Measurements from ENCODE around the gene APOH.
A peak's percentile ranks its signal among the peaks of the same experiment; 100 is the strongest.

APOH gene

GRCh38 chr17:66190738-66191592, 38.2 kb downstream of the APOH start:
- DNase-seq = no peak

DNA sequence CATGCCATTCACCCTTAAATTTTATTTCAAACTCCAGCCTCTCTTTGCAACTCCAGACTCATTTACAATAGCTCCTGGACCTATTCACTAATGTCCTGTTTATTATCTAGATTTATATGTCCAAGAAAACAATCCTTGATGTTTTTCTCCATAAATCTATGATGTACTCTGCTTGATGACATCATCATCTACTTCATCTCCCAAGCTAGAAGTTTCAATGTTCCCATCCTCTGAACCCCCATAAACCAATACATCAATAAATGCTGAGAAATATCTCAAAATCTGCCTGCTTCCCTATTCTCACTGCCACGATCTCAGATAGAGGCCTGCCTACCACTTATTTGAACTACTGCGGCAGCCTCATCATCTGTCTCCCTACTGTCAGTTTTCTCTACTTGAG, 41.5 kb downstream of the APOH start:
- DNase-seq = no peak

GRCh38 chr17:66185862-66186261, 43.4 kb downstream of the APOH start:
- DNase-seq = no peak

DNA sequence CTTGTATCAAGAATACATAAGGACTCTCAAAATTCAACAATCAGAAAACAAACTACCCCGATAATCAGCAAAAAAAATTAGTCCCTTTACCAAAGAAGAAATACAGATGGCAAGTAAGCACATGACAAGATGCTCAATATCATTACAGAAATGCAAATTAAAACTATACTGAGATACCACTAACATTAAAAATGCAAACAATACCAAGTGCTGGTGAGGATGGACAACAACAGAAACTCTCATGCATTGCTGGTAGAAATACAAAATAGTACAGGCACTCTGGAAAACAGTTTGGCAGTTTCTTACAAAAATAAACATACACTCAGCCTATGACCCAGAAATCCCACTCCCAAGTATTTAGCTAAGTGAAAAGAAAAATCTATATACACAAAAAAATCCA, 44.8 kb downstream of the APOH start:
- DNase-seq = no peak

- no peak for DNase-seq
Measured at GRCh38 chr17:66183529-66183928, 45.7 kb downstream of the APOH start.

- no peak for DNase-seq
Measured at GRCh38 chr17:66178642-66179041, 50.6 kb downstream of the APOH start.

DNA sequence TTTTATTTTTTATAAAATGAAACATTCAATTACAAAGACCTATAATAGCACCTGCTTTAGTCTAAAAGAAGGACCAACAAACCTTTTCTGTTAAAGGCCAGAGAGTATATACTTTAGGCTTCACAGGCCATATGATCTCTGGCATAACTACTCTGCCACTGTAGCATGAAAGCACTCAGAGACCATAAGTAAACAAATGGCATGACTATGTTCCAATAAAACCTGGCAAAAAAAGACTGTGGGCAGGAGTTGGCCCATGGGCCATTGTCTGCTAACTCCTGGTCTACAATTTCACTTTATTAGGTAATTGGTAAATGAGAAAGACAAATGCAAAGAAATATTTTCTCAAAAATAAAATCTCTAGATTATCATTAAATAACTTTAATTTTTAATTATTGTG, 52.2 kb downstream of the APOH start:
- DNase-seq = no peak

GRCh38 chr17:66175892-66176291, 53.3 kb downstream of the APOH start:
- no peak for DNase-seq

DNA sequence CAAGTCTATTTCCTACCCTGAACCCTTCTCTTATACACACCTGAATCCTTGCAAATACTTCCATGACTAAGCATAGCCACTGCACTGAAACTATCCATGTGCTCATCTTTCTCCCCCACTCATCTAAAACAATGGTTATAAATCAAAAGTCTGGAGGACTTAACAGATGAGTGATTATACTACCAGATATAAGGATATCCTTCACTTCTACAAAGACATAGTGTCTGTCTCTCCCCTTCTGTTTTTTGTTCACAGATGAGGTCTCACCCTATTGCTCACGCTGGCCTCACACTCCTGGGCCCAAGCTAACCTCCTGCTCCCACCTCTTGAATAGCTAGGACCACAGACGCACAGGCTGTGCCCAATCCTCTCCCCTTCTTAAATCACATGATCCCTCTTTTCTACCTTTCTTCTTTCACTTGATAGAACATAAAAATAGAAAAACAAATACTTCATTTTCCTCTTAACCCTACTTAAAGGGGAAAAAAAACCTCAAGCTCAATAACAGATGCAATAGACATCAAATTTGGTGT, 56.5 kb downstream of the APOH start:
- DNase-seq = no peak

DNA sequence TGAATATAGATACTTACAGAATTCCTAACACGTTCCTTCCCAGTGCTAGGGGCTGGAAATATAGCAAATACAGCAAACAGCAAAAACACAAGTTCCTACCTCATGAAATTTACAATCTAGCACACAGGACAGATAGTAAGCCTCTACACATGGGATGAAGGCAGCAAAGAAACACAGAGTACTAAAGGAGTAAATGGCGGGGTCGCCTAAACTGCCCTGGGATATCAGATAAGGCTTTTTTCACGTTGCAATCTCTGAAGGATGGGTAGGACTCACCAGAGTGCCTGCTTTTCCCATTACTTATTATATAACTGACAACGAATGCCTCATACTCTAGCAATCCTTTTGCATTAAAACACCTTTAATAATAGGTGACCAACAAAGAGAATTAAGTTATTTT, 57.1 kb downstream of the APOH start:
- DNase-seq = no peak

DNA sequence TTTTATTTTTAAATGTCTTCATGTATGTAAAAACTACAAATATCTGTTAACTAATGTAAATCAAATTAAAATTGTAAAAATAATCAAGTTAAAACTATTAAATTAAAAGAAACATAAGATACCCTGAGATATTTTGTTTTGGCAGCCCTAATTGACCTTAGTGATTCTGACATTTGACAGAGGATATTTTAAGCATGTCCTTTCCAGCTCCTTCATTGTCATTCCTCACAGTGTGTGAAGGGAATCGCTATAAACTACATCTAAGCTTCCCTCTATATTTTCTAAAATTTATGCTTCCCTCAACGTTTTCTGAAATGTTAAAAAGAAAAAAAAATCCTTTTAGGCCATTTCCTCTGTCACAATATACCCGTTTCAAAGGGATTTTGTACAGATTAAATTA, 57.5 kb downstream of the APOH start:
- DNase-seq = no peak

GRCh38 chr17:66171172-66171571, 58.0 kb downstream of the APOH start:
- DNase-seq = no peak

DNA sequence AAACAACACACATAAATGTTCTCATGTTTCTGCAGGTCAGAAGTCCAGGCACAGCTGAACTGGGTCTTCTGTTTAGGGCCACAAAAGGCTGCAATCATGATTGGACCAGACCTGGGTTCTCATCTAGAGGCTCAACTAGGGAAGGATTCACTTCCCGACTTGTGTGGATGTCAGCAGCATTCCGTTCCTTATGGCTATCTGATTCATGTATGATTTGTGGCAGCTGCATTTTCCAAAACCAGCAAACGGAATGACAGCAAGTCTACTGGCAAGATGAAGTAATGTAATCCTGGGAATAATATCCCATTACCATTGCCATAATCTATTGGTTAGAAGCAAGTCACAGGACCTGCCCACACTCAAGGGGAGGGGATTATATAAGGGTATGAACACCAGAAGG, 59.4 kb downstream of the APOH start:
- DNase-seq = no peak

GRCh38 chr17:66167189-66167815, 61.9 kb downstream of the APOH start:
- DNase-seq = no peak

GRCh38 chr17:66165537-66166123, 63.6 kb downstream of the APOH start:
- peak; percentile 56 for DNase-seq

Measured in suppressor macrophage treated with lipopolysaccharide for 4 hours (primary cell).